Muscle of leg (tissue), 11 donors: ENCODE results near the gene TRRAP. TPM values are rescaled to one million over a fixed set of nuclear protein-coding genes. Genes with fewer than 3 reads are reported as not detected.

ENCODE experiments used
- DNase-seq: peaks from one replicate; pipeline ENCODE4 v3.0.0; 2013
- H3K27ac ChIP-seq: one replicate; pipeline ENCODE4 v1.5.1; 2013; ENCODE audit warnings: mild to moderate bottlenecking, low read length, control low read depth
- H3K27me3 ChIP-seq: one replicate; pipeline ENCODE4 v1.6.1; 2013; ENCODE audit warnings: low read length; ENCODE audit not compliant: control insufficient read depth, insufficient read depth
- H3K36me3 ChIP-seq: one replicate; pipeline ENCODE4 v1.6.1; 2013; ENCODE audit warnings: low read length; ENCODE audit not compliant: control insufficient read depth, insufficient read depth
- H3K4me1 ChIP-seq: one replicate; pipeline ENCODE4 v1.6.1; 2013; ENCODE audit warnings: low read length; ENCODE audit not compliant: control insufficient read depth, insufficient read depth
- H3K4me3 ChIP-seq: one replicate; pipeline ENCODE4 v1.5.1; 2013; ENCODE audit warnings: low read length, control low read depth
- H3K9me3 ChIP-seq: replicated peaks from 2 replicates; pipeline ENCODE4 v1.6.1; 2013; ENCODE audit warnings: low read depth, low read length; ENCODE audit not compliant: control insufficient read depth
- WGBS: methylation state at CpG from one replicate; pipeline ENCODE4 v1.1.5; 2013; ENCODE audit warnings: missing lambda C conversion rate; ENCODE audit not compliant: insufficient coverage; 5-methylcytosine and 5-hydroxymethylcytosine counted together
- polyA plus RNA-seq, 8 donors: library from polyadenylated mRNA; unstranded; fragments of 120-200 nt; gene quantifications; one replicate each; pipeline versions ENCODE4 v1.2.1 to v1.2.3, GENCODE V29; 2013; ENCODE audit warnings: inconsistent platforms in 1 of 8, low replicate concordance in 1 of 8; ENCODE audit not compliant: insufficient read length in 8 of 8, insufficient read depth in 1 of 8
- total RNA-seq: library from RNA; stranded (reverse); fragments of 120-200 nt; gene quantifications from one replicate; pipeline ENCODE4 v1.2.4, GENCODE V29; 2013

The TRRAP gene
- total and polyA plus RNA-seq, 9 donors, result 13.6 to 30.3 (median 24.3) TPM

- H3K36me3 ChIP-seq, result peaks cover 56% of the 10 kb centered on the region
Observed at GRCh38 chr7:98887038-98887437, 8.7 kb downstream of the TRRAP start.

GRCh38 chr7:98892609-98893008, 14.3 kb downstream of the TRRAP start:
- Histone ChIP-seq H3K27ac (no peak overlapping the region), H3K4me3 (no peak overlapping the region), H3K4me1 (no peaks in the 10 kb centered on the region), H3K36me3 (peaks cover 62% of the 10 kb centered on the region), H3K27me3 (no peaks in the 10 kb centered on the region), H3K9me3 (no peaks in the 10 kb centered on the region)
- 100% methylated on average over 1 of the region's 7 CpGs for WGBS
- DNase-seq, result no peak

More at GRCh38 chr7:98887038-98887437, 8.7 kb downstream of the TRRAP start:
- Histone ChIP-seq H3K4me1 (no peaks in the 10 kb centered on the region), H3K27ac (no peak overlapping the region), H3K27me3 (no peaks in the 10 kb centered on the region), H3K9me3 (no peaks in the 10 kb centered on the region), H3K4me3 (no peak overlapping the region)
- DNase-seq, result no peak

DNA sequence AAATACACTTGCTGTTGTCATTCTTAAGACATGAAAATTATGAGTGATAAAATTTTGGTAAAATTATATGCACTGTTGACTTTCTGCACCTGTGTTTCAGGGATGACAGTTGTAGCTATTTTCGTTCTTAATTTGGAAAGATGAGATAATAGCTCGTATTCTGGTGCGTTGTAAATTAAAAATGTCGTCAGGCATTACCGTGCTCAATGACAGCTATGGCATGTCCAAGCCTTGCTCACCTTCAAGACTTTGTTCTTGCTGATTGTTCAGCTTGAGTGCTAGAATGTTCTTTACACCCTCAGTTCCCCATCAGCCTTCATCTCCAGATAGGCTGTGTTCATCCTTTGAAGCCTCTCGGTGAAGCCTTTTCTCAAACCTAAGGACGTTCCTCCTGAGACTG, 21.5 kb downstream of the TRRAP start:
- Histone ChIP-seq H3K9me3 (no peaks in the 10 kb centered on the region), H3K4me1 (no peaks in the 10 kb centered on the region), H3K27me3 (no peaks in the 10 kb centered on the region), H3K4me3 (no peak overlapping the region), H3K36me3 (peaks cover 73% of the 10 kb centered on the region), H3K27ac (no peak overlapping the region)
- no peak for DNase-seq
- 87% methylated on average over 3 of the region's 7 CpGs for WGBS

- no peak overlapping the region for H3K4me3 ChIP-seq
- 80% methylated on average over 1 of the region's 3 CpGs for WGBS
- no peaks in the 10 kb centered on the region for H3K27me3 ChIP-seq
- no peaks in the 10 kb centered on the region for H3K4me1 ChIP-seq
- H3K9me3 ChIP-seq, result no peaks in the 10 kb centered on the region
- H3K27ac ChIP-seq, result no peak overlapping the region
- DNase-seq, result no peak
- H3K36me3 ChIP-seq, result peaks cover 79% of the 10 kb centered on the region
Observed at GRCh38 chr7:98900815-98901214, 22.5 kb downstream of the TRRAP start.

GRCh38 chr7:98902523-98902922, 24.2 kb downstream of the TRRAP start:
- no peaks in the 10 kb centered on the region for H3K4me1 ChIP-seq
- H3K4me3 ChIP-seq, result no peak overlapping the region
- no peaks in the 10 kb centered on the region for H3K9me3 ChIP-seq
- DNase-seq, result no peak
- peaks cover 69% of the 10 kb centered on the region for H3K36me3 ChIP-seq
- H3K27me3 ChIP-seq, result no peaks in the 10 kb centered on the region
- no peak overlapping the region for H3K27ac ChIP-seq
- WGBS, result no CpG with 5 or more reads among the region's 3 CpGs

DNA sequence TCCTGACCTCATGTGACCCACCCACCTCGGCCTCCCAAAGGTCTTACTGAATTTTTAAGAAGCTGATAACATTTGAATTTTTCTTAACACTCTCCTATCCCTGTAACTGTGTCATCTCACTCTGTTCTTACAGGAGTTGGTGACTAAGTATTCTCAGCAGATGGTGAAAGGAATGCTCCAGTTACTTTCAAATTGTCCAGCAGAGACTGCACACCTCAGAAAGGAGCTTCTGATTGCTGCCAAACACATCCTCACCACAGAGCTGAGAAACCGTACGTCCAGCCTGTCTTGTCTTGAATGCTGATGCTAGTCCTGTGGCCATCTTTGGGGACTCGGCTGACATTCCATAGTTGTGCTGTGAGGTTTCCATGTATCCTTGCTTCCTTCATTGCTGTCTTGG, 24.9 kb downstream of the TRRAP start:
- no peak for DNase-seq
- peaks cover 69% of the 10 kb centered on the region for H3K36me3 ChIP-seq
- no peaks in the 10 kb centered on the region for H3K4me1 ChIP-seq
- no peaks in the 10 kb centered on the region for H3K9me3 ChIP-seq
- 96% methylated on average over 3 of the region's 4 CpGs for WGBS
- no peak overlapping the region for H3K27ac ChIP-seq
- H3K27me3 ChIP-seq, result no peaks in the 10 kb centered on the region
- no peak overlapping the region for H3K4me3 ChIP-seq

DNA sequence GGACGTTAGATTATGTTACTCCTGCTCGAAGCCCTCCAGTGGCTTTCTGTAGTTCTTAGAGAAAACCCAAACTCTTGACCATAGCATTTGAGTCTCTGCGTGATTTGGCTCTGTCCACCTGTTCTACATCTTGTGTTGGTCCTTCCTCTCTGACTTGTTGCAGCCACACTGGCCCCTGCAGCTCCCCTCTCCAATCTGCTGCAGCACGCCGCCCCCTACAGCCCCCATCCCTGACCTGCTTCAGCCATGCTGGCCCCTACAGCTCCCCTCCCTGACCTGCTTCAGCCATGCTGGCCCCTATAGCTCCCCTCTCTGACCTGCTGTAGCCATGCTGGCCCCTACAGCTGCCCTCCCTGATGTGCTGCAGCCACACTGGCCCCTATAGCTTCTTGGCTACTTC, 29.2 kb downstream of the TRRAP start:
- Histone ChIP-seq H3K9me3 (no peaks in the 10 kb centered on the region), H3K27me3 (no peaks in the 10 kb centered on the region), H3K4me1 (no peaks in the 10 kb centered on the region), H3K4me3 (no peak overlapping the region), H3K27ac (no peak overlapping the region), H3K36me3 (peaks cover 73% of the 10 kb centered on the region)
- 95% methylated on average over 3 of the region's 5 CpGs for WGBS
- no peak for DNase-seq

- DNase-seq, result no peak
- Histone ChIP-seq H3K9me3 (no peaks in the 10 kb centered on the region), H3K27me3 (no peaks in the 10 kb centered on the region), H3K36me3 (peaks cover 71% of the 10 kb centered on the region), H3K4me1 (no peaks in the 10 kb centered on the region), H3K4me3 (no peak overlapping the region), H3K27ac (no peak overlapping the region)
- 95% methylated on average over 14 of the region's 19 CpGs for WGBS
Observed at GRCh38 chr7:98908585-98908984, 30.3 kb downstream of the TRRAP start.

- Histone ChIP-seq H3K4me3 (no peak overlapping the region), H3K27me3 (no peaks in the 10 kb centered on the region), H3K27ac (no peak overlapping the region), H3K9me3 (no peaks in the 10 kb centered on the region), H3K36me3 (peaks cover 66% of the 10 kb centered on the region), H3K4me1 (no peaks in the 10 kb centered on the region)
- WGBS, result 72% methylated on average over 4 of the region's 8 CpGs
- DNase-seq, result no peak
Observed at GRCh38 chr7:98909487-98909886, 31.2 kb downstream of the TRRAP start.

GRCh38 chr7:98910427-98910826, 32.1 kb downstream of the TRRAP start:
- no peaks in the 10 kb centered on the region for H3K4me1 ChIP-seq
- no peak overlapping the region for H3K4me3 ChIP-seq
- no peaks in the 10 kb centered on the region for H3K9me3 ChIP-seq
- no peaks in the 10 kb centered on the region for H3K27me3 ChIP-seq
- H3K36me3 ChIP-seq, result peaks cover 63% of the 10 kb centered on the region
- no peak overlapping the region for H3K27ac ChIP-seq
- no peak for DNase-seq
- no CpG with 5 or more reads among the region's 3 CpGs for WGBS

DNA sequence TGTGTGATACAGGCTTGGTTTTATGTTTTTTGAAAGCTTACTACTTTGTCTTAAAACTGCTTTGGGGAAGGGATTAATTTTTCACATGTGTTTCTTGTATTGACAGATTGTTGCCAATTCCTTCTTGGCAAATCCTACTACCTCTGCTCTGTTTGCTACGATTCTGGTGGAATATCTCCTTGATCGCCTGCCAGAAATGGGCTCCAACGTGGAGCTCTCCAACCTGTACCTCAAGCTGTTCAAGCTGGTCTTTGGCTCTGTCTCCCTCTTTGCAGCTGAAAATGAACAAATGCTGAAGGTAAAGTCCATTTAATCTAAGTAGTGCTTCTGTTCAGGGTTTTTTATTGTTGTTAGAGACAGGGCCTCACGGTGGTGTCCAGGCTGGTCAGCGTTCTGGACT, 33.6 kb downstream of the TRRAP start:
- peak; percentile 78 for DNase-seq
- Histone ChIP-seq H3K4me3 (no peak overlapping the region), H3K27me3 (no peaks in the 10 kb centered on the region), H3K4me1 (no peaks in the 10 kb centered on the region), H3K36me3 (peaks cover 70% of the 10 kb centered on the region), H3K27ac (no peak overlapping the region), H3K9me3 (no peaks in the 10 kb centered on the region)
- WGBS, result 38% methylated on average over 3 of the region's 5 CpGs
